WTC11 (cell line): ENCODE results near the gene TOMM5. TPM values are rescaled to one million over a fixed set of nuclear protein-coding genes. Genes with fewer than 3 reads are reported as not detected.

Source experiments
- ATAC-seq: fragments of 200-7000 bp; cut with Tn5 transposase; 2 replicates; pipeline ENCODE4 v1.10.0; 2021; ENCODE audit warnings: mild to moderate bottlenecking, moderate library complexity
- CTCF ChIA-PET: fragments of 300-600 bp; sonication (Branson Sonifier 250); formaldehyde crosslinking; loops from one replicate; lab custom pipeline; 2021; ENCODE audit warnings: antibody characterized with exemption; lab: Charles Lee
- POLR2A ChIA-PET: fragments of 350-600 bp; sonication (Branson Sonifier 250); formaldehyde crosslinking; loops from one replicate; lab custom pipeline; 2021; ENCODE audit warnings: antibody characterized with exemption; lab: Charles Lee
- DNase-seq: peaks from one replicate; pipeline ENCODE4 v3.0.0; 2021; ENCODE audit warnings: low spot score
- H3K27ac Mint-ChIP-seq: 2 replicates; pipeline ENCODE4 v1.8.0; 2021; ENCODE audit warnings: mixed read lengths
- H3K27me3 Mint-ChIP-seq: 2 replicates; pipeline ENCODE4 v1.8.0; 2021; ENCODE audit warnings: low read depth, mild to moderate bottlenecking, moderate library complexity, mixed read lengths
- H3K36me3 Mint-ChIP-seq: 2 replicates; pipeline ENCODE4 v1.8.0; 2021; ENCODE audit warnings: mixed read lengths
- H3K4me1 Mint-ChIP-seq: 2 replicates; pipeline ENCODE4 v1.8.0; 2022; ENCODE audit warnings: mixed read lengths
- H3K4me3 Mint-ChIP-seq: 2 replicates; pipeline ENCODE4 v1.8.0; 2021; ENCODE audit warnings: mild to moderate bottlenecking, moderate library complexity, mixed read lengths
- H3K9me3 Mint-ChIP-seq: 2 replicates; pipeline ENCODE4 v1.8.0; 2021; ENCODE audit warnings: mixed read lengths
- AFF4 ChIP-seq: sonication (generic); formaldehyde crosslinking; IDR thresholded peaks from 2 replicates; pipeline ENCODE4 v1.8.1; 2023; ENCODE audit warnings: mild to moderate bottlenecking, missing genetic modification reagents, borderline replicate concordance
- CDX4 ChIP-seq: fragments of 250-450 bp; sonication (Bioruptor Pico); IDR thresholded peaks from 2 replicates; pipeline ENCODE4 v1.9.0; 2021; ENCODE audit warnings: moderate library complexity, mild to moderate bottlenecking, inconsistent platforms, borderline replicate concordance
- E2F1 ChIP-seq: sonication (generic); formaldehyde crosslinking; IDR thresholded peaks from 2 replicates; pipeline ENCODE4 v1.8.0; 2022; ENCODE audit warnings: mild to moderate bottlenecking, missing genetic modification reagents
- HMGXB4 ChIP-seq: sonication (generic); formaldehyde crosslinking; IDR thresholded peaks from 2 replicates; pipeline ENCODE4 v1.8.1; 2023; ENCODE audit warnings: mild to moderate bottlenecking, moderate library complexity, missing genetic modification reagents
- JAZF1 ChIP-seq: fragments of 250-450 bp; sonication (Bioruptor Pico); IDR thresholded peaks from 2 replicates; pipeline ENCODE4 v1.9.0; 2021; ENCODE audit warnings: moderate library complexity, mild to moderate bottlenecking, inconsistent platforms
- JUN ChIP-seq: sonication (generic); formaldehyde crosslinking; IDR thresholded peaks from 2 replicates; pipeline ENCODE4 v1.8.0; 2023; ENCODE audit warnings: mild to moderate bottlenecking, missing genetic modification reagents
- KAT7 ChIP-seq: sonication (generic); formaldehyde crosslinking; IDR thresholded peaks from 2 replicates; pipeline ENCODE4 v1.8.1; 2023; ENCODE audit warnings: missing genetic modification reagents, mild to moderate bottlenecking, borderline replicate concordance
- MAX ChIP-seq: sonication (generic); formaldehyde crosslinking; IDR thresholded peaks from 2 replicates; pipeline ENCODE4 v1.8.0; 2022; ENCODE audit warnings: mild to moderate bottlenecking, missing genetic modification reagents
- SP1 ChIP-seq: sonication (generic); formaldehyde crosslinking; conservative IDR thresholded peaks from 2 replicates; pipeline ENCODE4 v1.8.1; 2022; ENCODE audit warnings: missing genetic modification reagents
- ZNF512 ChIP-seq: sonication (generic); formaldehyde crosslinking; IDR thresholded peaks from 2 replicates; pipeline ENCODE4 v1.8.1; 2022; ENCODE audit warnings: missing genetic modification reagents, borderline replicate concordance
- total RNA-seq: library from RNA; stranded (reverse); gene quantifications from 3 replicates; pipeline ENCODE4 v1.2.3, GENCODE V29; 2021

The TOMM5 gene
- total RNA-seq, 1 experiment from 2014 or later: 112 TPM

GRCh38 chr9:37540634-37541033 is 51.8 kb downstream of the TOMM5 start:
- H3K4me1 Mint-ChIP-seq: no peaks in the 10 kb centered on the region

More at GRCh38 chr9:37540634-37541033, 51.8 kb downstream of the TOMM5 start:
- Mint-ChIP-seq H3K27ac (no peak overlapping the region), H3K36me3 (peaks cover 27% of the 10 kb centered on the region; the same call in 1 of the 2 replicates), H3K9me3 (no peaks in the 10 kb centered on the region), H3K4me3 (no peak overlapping the region), H3K27me3 (no peaks in the 10 kb centered on the region)
- ChIA-PET CTCF (no interaction called here), POLR2A (no interaction called here)
- ATAC-seq (no peak), DNase-seq (no peak)
- TF ChIP-seq JAZF1 (no peak), MAX (CRISPR knock-in tag) (no peak), CDX4 (CRISPR knock-in tag) (no peak), AFF4 (CRISPR knock-in tag) (no peak), HMGXB4 (CRISPR knock-in tag) (no peak), SP1 (CRISPR knock-in tag) (no peak), ZNF512 (CRISPR knock-in tag) (no peak), JUN (no peak), E2F1 (CRISPR knock-in tag) (no peak), KAT7 (CRISPR knock-in tag) (no peak)
